Peyer's patch (tissue), 4 donors: ENCODE data around the gene TMEM79.

Experiments used
- POLR2A ChIP-seq, 2 donors: fragments of 450-650 bp; IDR thresholded peaks; one replicate each; pipeline ENCODE4 v1.5.1; 2017; ENCODE audit warnings: antibody characterized with exemption in 2 of 2, mild to moderate bottlenecking in 2 of 2, moderate library complexity in 2 of 2
- TF ChIP-seq, protein P1 (sequence below), 6 experiments: fragments of 450-650 bp in 4 of 6; fragments of 200-600 bp in 2 of 6; sonication (generic) in 1 of 6; IDR thresholded peaks; one replicate each; pipeline ENCODE4 v1.5.1; 2017 to 2019; ENCODE audit warnings: antibody characterized with exemption in 6 of 6, mild to moderate bottlenecking in 3 of 6, moderate library complexity in 1 of 6

DNA sequence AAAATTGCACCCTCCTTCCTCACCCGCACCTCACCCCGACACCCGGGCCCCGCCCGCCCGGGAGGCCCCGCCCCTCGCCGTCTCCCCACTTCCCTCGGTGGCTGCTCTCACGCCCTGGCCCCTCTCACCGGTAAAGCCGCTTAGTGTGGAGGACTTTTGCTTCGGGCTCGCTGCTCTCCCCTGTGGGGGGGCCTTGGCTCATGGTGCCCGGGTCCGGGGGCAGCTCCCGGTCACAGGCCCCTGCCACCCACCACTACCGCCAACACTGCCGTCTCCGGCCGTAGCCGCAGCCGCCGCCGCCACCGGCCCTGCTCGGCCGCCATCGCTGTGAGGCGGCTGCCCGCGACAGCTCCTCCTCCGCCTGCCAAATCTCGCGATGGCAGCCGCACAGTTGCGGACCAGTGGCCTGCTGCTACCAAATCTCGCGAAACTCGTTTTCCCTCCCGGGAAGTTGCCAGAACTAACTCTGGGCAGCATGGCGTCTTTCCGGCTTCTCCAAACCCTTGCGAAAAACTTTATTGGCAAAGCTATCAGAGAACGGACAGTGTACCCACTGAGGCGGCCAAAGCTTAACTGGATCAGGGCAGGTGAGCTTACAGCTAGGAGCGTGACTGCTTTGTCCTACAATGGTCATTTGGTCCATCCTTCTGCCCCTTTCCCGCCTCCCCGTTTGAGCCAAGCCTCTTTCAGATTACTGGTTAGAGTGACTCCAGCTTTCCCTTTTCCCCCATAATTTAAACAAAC lies 1.5 kb upstream of the TMEM79 start, which contains the start of gene SMG5:
- TF ChIP-seq POLR2A (IDR thresholded peaks at IDR 0.05), result peak; percentile 91 to 93
- TF ChIP-seq, protein P1, sequence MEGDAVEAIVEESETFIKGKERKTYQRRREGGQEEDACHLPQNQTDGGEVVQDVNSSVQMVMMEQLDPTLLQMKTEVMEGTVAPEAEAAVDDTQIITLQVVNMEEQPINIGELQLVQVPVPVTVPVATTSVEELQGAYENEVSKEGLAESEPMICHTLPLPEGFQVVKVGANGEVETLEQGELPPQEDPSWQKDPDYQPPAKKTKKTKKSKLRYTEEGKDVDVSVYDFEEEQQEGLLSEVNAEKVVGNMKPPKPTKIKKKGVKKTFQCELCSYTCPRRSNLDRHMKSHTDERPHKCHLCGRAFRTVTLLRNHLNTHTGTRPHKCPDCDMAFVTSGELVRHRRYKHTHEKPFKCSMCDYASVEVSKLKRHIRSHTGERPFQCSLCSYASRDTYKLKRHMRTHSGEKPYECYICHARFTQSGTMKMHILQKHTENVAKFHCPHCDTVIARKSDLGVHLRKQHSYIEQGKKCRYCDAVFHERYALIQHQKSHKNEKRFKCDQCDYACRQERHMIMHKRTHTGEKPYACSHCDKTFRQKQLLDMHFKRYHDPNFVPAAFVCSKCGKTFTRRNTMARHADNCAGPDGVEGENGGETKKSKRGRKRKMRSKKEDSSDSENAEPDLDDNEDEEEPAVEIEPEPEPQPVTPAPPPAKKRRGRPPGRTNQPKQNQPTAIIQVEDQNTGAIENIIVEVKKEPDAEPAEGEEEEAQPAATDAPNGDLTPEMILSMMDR (IDR thresholded peaks at IDR 0.05), result no peak
